ENCODE data around the gene MINDY3. TPM values are rescaled to one million over a fixed set of nuclear protein-coding genes. Genes with fewer than 3 reads are reported as not detected.

MINDY3 gene
- total RNA-seq, 1 donor from 2014 or later = 26.3 TPM

DNA sequence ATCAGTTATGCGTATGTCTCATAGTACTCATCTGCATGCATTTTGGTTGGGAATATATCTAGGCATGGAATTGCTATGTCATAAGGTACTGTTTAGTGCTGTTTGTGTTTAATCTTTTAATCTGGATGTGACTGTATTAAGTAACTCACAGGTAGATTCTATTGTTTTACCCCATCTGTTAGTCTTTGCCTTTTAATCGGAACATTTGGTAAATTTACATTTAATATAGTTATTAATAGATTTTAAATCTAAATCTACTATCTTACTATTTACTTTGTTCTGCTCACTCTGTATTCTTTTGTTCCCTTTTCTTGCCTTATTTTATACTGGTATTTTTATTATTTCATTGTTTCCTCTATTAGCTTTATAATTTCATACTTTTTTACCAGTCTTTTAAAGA lies 130.0 kb downstream of the MINDY3 start:
- Mint-ChIP-seq H3K27me3 (no peaks in the 10 kb centered on the region), H3K9me3 (peaks cover 4% of the 10 kb centered on the region), H3K4me1 (ENCODE audit: unreplicated experiment) (no peaks in the 10 kb centered on the region), H3K27ac (no peak overlapping the region), H3K36me3 (no peaks in the 10 kb centered on the region), H3K4me3 (no peak overlapping the region)
- DNase-seq (ENCODE audit: extremely low spot score, unreplicated experiment) = no peak
- TF ChIP-seq, protein P1, sequence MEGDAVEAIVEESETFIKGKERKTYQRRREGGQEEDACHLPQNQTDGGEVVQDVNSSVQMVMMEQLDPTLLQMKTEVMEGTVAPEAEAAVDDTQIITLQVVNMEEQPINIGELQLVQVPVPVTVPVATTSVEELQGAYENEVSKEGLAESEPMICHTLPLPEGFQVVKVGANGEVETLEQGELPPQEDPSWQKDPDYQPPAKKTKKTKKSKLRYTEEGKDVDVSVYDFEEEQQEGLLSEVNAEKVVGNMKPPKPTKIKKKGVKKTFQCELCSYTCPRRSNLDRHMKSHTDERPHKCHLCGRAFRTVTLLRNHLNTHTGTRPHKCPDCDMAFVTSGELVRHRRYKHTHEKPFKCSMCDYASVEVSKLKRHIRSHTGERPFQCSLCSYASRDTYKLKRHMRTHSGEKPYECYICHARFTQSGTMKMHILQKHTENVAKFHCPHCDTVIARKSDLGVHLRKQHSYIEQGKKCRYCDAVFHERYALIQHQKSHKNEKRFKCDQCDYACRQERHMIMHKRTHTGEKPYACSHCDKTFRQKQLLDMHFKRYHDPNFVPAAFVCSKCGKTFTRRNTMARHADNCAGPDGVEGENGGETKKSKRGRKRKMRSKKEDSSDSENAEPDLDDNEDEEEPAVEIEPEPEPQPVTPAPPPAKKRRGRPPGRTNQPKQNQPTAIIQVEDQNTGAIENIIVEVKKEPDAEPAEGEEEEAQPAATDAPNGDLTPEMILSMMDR (conservative IDR thresholded peaks at IDR 0.05) = no peak

DNA sequence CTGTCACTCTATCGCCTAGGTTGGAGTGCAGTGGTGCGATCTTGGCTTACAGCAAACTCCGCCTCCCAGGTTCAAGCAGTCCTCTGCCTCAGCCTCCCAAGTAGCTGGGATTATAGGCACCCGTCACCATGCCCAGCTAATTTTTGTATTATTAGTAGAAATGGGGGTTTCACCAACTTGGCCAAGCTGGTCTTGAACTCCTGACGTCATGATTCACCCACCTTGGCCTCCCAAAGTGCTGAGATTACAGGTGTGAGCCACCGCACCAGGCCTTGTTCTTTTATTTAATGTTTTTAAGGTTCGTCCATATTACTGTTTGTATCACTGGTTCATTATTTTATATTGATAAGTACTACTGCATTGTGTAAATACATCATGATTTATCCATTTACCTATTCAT lies 130.4 kb downstream of the MINDY3 start:
- no peak overlapping the region for H3K27ac Mint-ChIP-seq
- peaks cover 4% of the 10 kb centered on the region for H3K9me3 Mint-ChIP-seq
- TF ChIP-seq, protein P1 (conservative IDR thresholded peaks at IDR 0.05) = no peak
- no peak overlapping the region for H3K4me3 Mint-ChIP-seq
- no peaks in the 10 kb centered on the region for H3K36me3 Mint-ChIP-seq
- H3K4me1 Mint-ChIP-seq (ENCODE audit: unreplicated experiment) = no peaks in the 10 kb centered on the region
- no peaks in the 10 kb centered on the region for H3K27me3 Mint-ChIP-seq
- DNase-seq (ENCODE audit: extremely low spot score, unreplicated experiment) = no peak

Other genes with a start within 250 kb of the MINDY3 start
- gene ITGA8, start 140.6 kb downstream of the MINDY3 start, total RNA-seq (ENCODE audit: low replicate concordance) = 1.1 and 10.1 TPM in 2 replicates